Stimulated activated CD4-positive, alpha-beta T cell treated with anti-CD3 and anti-CD28 coated beads, TNF-alpha, amount 100 ng/mL, for 1 hour (primary cell): Measurements from ENCODE around the gene NMT2.

ENCODE experiments used
- DNase-seq, 3 donors: peaks; one replicate each; pipeline ENCODE4 v3.0.0-alpha.2; 2020; ENCODE audit warnings: low read depth in 3 of 3, low spot score in 1 of 3

NMT2 gene

GRCh38 chr10:15181576-15182156 is 13.2 kb upstream of the NMT2 start:
- DNase-seq: no peak

- no peak for DNase-seq
Observed at GRCh38 chr10:15180736-15181135, 12.2 kb upstream of the NMT2 start.

- no peak for DNase-seq
Observed at GRCh38 chr10:15176269-15176668, 7.8 kb upstream of the NMT2 start.

- no peak for DNase-seq
Observed at GRCh38 chr10:15175587-15175986, 7.1 kb upstream of the NMT2 start.

- DNase-seq: no peak
Observed at GRCh38 chr10:15172306-15172840, 3.9 kb upstream of the NMT2 start.

GRCh38 chr10:15169555-15170401 is 1.3 kb upstream of the NMT2 start:
- DNase-seq: peak in 2 of 3 donors; percentile 10 to 28

- peak; percentile 97 to 98 (median 97) for DNase-seq
Observed at GRCh38 chr10:15168786-15169554, 477 bp upstream of the NMT2 start.

GRCh38 chr10:15167411-15168290 is 842 bp downstream of the NMT2 start:
- DNase-seq: peak in 1 of 3 donors; percentile 23

- DNase-seq: no peak
Observed at GRCh38 chr10:15166325-15166724, 2.2 kb downstream of the NMT2 start.

- no peak for DNase-seq
Observed at GRCh38 chr10:15163253-15163828, 5.2 kb downstream of the NMT2 start.

- DNase-seq: no peak
Observed at GRCh38 chr10:15158972-15159371, 9.5 kb downstream of the NMT2 start.

GRCh38 chr10:15158448-15158847 is 10.0 kb downstream of the NMT2 start:
- no peak for DNase-seq

GRCh38 chr10:15155978-15156656 is 12.4 kb downstream of the NMT2 start:
- no peak for DNase-seq

GRCh38 chr10:15152556-15152955 is 15.9 kb downstream of the NMT2 start:
- no peak for DNase-seq

GRCh38 chr10:15150563-15150962 is 17.9 kb downstream of the NMT2 start:
- DNase-seq: no peak

GRCh38 chr10:15149042-15149771 is 19.3 kb downstream of the NMT2 start:
- no peak for DNase-seq

- no peak for DNase-seq
Observed at GRCh38 chr10:15147594-15148392, 20.7 kb downstream of the NMT2 start.

- DNase-seq: no peak
Observed at GRCh38 chr10:15146366-15146765, 22.1 kb downstream of the NMT2 start.
